GM21367 (cell line): ENCODE results near the gene DTX2.
A peak's percentile ranks its signal among the peaks of the same experiment; 100 is the strongest.
"Not testable (repeated sequence)": the region's sequence is repeated elsewhere in the genome, so short reads cannot be mapped to it uniquely, and the experiment has no call there.

ENCODE experiments used
- ATAC-seq: cut with Tn5 transposase; IDR thresholded peaks from one replicate; pipeline ENCODE4 v1.9.1; 2021; ENCODE audit not compliant: unreplicated experiment

The DTX2 gene

DNA sequence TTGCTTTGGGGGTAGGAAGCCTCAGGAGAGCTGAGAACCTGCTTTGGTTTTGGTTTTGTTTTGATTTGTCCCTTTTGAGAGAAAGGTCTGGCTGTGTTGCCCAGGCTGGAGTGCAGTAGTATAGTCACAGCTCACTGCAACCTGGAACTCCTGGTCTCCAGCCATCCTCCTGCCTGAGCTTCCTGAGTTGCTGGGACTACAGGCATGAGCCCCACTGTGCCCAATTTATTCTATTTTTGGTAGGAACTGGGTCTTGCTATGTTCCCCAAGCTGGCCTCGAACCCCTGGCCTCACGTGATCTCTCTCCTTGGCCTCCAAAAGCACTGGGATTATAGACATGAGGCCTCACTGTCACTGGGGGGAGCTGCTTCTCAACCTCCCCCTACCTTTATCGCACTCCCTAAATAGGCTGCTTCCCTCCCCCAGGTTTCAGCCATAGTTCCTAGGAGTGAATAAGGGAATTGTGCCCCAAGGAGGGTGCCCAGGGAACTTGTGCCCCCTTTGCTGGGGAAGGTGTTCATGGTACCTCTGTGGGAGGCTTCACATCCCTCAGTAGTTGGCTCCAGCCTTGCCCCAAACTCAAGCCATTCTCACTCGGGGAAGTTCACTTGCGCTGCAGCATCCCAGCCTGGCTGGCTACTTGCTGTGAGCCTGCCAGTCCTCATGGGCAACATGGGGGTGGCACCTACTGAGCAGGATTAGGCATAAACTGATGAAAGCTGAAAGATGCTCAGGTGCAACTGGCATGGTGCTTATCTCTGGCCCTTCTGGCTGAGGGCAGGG lies 18.7 kb upstream of the DTX2 start:
- not testable (repeated sequence) for ATAC-seq

DNA sequence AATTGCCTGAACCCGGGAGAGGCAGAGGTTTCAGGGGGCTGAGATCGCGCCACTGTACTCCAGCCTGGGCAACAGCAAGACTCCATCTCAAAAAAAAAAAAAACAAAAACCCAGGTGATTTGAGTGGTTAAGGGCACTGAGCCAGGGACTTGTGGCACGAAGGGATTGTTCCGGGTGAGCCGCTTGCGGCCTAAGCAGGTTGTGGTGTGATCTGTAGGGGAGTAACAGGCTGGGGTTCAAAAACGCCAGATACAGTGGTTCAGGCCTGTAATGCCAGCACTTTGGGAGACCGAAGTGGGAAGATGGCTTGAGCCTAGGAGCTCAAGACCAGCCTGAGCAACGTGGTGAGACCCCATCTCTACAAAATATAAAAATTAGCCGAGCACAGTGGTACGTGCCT lies 17.7 kb upstream of the DTX2 start:
- not testable (repeated sequence) for ATAC-seq

DNA sequence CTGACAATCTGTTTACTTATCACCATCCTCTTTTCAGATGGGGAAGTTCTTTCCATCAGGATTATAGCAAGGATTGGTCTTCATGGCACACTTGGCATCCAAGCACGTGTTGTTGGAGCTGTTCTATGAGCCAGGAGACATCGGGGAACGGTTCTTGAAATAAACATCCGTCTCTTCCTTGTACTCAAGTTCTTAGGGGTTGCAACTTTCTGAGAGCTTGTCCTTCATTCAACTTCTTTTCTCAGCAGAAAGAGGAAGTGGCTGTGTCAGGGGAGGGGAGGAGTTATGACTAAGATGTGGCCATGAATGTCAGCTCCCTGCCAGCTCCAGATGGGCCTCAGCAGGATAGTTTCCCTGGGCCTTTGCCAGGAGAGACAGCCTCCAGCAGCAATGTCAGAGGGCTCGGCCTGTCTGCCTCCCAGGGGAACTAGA lies 15.9 kb upstream of the DTX2 start:
- ATAC-seq, result peak; percentile 85

DNA sequence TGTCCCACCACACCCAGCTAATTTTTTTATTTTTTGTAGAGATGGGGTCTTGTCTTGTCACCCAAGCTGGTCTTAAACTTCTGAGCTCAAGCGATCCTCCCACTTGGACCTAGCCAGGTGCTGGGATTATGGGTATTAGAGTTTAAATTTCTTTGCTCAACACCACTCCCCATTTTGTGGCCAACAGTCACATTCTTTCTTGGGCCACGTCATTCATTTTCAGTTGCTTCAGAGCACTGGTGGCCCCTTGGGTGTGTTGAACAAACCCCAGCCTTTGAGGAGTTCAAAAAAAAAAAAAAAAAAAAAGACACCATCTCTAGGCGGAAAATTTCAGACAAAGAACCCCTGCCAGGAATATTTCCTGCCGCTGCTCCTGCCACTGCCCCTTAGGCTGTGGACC lies 4.5 kb upstream of the DTX2 start:
- not testable (repeated sequence) for ATAC-seq

DNA sequence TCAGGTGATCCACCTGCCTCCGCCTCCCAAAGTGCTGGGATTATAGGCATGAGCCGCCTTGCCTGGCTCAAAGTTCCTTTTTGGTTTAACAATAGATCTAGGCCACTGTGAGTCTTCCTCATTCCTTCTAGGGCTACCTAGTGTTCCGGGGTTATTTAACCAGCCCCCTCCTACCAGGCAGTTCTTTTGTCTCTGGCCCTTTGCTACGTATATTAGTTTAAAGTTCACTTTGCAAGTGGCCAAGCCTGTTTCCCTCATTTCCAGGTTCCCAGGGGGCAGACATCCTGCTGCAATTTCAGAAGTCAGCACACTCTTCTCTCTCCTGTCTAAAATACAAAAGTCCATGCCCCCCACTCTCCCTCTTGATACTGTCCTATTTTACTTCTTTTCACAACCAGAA lies 3.0 kb upstream of the DTX2 start:
- not testable (repeated sequence) for ATAC-seq

DNA sequence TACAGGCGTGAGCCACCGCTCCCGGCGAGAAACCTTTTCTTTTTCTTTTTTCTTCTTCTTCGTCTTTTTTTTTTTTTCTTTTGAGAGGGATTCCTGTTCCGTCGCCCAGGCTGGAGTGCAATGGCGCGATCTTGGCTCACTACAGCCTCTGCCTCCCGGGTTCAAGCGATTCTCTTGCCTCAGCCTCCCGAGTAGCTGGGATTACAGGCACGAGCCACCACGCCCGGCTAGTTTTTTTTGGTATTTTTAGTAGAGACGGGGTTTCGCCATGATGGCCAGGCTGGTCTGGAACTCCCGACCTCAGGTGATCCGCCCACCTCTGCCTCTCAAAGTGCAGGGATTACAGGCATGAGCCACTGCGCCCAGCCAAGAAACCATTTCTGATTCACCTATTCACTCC lies 742 bp upstream of the DTX2 start:
- ATAC-seq, result not testable (repeated sequence)

DNA sequence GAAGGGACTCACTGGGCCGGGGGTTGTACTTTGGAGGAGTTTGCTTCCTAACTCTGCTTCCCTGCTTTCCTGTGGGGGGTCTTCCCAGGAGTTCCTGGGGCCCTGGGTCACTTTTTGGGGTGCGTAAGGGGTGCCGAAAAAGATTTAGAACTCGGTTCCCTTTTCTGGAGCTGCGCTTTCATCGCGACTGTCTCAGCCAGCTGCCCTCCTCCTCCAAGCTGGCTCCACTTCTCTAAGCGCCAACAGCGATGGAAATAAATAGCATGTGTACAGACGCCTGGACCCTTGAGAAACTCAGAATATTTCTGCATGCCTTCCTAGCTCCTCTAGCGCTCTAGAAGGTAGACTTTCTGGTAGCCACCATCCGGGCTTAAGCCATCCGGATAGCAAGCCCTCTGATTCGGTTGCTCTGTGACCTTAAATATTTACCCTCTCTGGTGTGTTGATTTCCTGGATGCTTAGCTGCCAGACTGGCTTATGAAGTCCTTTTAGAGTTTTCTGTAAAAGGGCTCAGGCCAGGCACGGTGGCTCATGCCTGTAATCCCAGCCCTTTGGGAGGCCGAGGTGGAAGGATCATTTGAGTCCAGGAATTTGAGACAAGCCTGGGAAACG lies 868 bp downstream of the DTX2 start:
- not testable (repeated sequence) for ATAC-seq

DNA sequence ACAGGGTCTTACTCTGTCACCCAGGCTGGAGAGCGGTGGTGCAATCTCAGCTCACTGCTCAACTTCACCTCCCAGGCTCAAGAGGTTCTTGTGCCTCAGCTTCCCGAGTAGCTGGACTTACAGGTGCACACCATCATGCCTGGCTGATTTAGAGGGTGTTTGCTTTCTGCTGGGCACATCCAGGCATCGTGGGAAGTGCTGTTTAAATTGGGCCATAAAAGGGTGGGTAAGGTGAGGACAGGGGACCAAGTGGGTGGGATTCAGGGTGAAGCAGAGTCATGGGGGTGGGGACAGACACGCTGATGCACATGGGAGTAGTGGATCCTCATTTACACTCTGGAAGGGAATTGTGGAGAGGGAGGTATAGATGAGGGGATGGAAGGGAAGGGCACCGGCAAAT lies 3.5 kb downstream of the DTX2 start:
- ATAC-seq, result not testable (repeated sequence)

DNA sequence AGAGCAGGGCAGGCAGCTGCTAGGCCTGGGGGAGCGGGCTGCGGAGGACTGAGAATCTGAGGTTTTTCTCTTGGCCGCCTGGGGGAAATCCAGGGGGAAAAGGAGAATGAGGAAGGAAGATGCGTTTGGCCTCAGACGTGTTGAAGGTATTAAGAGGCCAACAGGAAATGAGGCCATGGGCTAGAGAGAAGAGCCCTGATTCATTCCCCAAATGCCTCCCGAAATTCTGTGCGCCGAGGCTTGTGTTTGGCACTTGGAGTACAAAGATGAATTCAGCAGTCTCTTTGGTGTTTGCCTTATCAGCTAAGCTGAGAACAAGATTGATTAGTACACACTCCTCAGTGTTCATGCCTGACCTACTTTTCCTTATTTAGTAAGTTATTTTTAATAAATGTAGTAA lies 4.4 kb downstream of the DTX2 start:
- ATAC-seq, result not testable (repeated sequence)

DNA sequence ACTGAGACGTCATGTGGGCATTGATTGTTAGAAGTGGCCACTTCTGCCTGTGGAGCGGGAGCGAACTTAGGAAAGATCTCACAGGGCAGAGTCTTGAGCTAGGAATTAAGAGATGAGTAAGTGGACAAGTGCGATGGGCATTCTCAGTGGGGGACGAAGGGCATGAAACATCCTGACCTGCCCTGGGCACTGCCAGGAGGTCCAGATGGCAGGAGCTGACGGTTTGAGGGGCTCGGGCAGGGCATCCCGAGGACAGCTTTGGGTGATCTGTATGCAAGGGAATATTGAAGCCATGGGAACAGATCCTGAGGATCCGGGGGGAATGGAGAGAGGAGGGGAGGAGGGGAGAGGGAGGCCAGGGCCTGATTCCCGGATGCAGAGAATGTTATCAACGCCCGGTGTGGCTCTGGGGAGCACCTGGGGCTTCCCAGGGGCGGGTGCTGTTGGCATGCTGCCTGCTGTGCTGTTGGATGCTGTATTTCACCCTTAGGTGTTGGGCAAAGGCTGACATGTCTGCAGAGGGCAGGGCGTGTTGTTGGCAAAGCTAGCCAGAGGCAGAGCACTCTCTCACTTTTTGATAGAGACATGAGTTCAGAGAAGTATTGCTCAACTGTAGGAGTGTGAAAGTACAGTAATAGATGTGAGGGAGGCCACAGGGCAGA lies 6.4 kb downstream of the DTX2 start:
- ATAC-seq, result not testable (repeated sequence)

DNA sequence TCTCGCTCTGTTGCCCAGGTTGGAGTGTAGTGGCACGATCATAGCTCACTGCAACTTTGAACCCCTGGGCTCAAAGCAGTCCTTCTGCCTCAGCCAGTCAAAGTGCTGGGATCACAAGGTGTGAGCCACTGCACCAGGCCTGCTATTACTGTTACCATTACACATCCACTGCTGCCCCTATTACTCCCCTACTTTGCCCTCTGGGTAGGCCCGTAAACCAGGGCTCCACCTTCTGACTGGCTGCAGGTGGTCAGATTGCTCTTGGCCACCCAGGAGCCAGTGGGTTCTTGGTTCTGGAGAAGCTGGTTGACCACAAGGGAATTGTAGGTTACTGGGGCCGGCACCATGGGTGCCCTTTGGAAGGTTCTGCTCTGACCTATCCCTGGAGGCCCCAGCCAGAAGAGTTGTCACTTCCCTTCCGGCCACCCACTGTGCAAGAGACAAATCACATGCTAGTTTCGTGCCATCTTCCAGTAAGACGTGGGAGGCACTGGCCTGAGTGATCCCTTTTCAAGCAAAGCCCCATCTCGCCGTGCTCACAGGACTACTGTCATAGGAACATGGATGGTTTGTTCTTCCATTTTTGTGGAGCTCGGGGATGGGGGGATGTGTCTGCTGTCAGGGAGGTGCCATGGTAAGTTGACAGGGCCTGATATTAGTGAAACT lies 10.2 kb downstream of the DTX2 start:
- ATAC-seq, result not testable (repeated sequence)

DNA sequence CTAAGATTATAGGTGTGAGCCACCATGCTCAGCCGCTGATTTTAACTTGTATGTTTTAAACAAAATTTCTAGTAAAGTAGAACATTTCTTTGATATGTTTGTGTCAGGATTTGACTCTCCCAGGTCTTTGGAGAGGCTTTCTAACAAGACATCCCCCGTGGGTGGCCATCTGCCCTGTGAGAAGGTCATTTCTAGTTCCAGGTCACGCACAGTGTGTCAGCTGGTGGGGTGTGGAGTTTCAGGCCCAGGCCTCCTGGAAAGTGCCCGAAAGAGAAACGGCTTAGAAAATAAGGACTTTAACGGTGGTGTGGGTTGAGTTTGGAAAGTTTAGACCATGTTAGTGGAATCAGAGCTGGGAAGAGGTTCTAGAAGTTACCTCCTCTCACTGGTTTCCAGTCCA lies 11.6 kb downstream of the DTX2 start:
- not testable (repeated sequence) for ATAC-seq

DNA sequence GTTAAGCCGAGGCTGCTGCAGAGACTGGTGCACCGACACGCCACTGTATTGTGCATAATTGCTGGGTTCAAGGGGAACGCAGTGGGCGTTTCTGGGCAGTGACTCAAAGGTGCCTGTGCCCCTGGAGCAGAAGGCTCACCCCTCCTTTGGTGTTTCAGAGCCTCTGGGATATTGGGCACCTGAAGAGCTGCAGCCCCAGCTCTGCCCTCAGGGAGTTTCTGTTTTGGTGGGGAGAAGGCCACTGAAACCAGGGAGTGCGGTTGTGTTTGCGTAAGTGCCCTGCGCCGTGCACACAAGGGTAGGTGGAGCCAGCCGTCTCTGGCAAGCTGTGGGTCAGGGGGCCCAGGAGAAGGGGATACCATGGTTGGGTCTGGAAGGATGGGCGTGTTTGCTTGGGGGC lies 14.8 kb downstream of the DTX2 start:
- not testable (repeated sequence) for ATAC-seq

DNA sequence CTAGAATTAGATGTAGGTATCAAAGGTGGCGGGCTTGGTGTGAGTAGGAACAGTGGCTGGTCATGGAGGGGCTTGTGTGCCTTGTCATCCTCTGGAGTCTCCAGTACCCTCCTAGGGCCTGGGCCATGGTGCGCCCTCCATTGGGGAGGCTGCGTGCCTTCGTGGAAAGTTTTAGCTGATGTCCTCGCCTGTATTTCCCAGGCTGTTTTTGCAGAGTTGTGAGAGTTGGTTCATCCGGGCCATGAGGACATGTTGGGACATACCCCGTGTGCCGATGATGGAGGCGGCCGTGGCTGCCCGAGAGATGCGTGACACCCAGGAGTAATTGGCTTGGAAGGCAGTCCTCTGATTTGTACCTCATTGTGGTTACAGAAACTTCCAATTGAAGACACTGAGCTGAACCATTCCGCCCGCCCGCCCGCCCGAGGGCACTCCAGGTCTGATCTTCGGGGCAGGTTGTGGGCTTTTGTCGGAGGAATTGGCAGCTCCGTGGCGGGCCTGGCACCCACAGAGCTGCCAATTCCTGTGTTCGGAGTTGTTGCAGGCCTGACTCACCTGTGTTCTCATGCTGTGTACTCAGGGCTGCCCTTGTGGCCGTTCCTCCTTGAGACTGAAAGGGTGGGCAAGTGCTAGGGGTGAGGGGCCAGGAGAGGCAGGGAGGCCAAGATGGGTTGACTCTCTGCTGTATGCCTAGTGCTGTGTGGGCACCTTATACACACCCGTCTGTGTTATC lies 15.4 kb downstream of the DTX2 start:
- not testable (repeated sequence) for ATAC-seq

DNA sequence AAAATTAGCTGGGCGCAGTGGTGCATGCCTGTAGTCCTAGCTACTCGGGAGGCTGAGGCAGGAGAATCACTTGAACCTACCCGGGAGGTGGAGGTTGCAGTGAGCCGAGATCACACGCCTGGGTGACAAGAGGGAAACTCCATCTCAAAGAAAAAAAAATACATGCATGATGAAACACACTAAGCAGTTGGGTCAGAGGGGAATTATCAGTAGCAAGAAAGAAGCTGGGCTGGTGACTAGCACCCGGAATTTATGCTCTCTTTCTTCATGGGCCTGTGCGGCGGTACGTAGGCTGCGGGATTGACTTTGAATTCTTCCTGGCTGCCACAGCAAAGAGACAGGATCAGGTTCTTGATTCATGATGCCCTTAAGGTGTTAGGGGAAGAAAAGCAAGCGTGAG lies 18.1 kb downstream of the DTX2 start:
- not testable (repeated sequence) for ATAC-seq

DNA sequence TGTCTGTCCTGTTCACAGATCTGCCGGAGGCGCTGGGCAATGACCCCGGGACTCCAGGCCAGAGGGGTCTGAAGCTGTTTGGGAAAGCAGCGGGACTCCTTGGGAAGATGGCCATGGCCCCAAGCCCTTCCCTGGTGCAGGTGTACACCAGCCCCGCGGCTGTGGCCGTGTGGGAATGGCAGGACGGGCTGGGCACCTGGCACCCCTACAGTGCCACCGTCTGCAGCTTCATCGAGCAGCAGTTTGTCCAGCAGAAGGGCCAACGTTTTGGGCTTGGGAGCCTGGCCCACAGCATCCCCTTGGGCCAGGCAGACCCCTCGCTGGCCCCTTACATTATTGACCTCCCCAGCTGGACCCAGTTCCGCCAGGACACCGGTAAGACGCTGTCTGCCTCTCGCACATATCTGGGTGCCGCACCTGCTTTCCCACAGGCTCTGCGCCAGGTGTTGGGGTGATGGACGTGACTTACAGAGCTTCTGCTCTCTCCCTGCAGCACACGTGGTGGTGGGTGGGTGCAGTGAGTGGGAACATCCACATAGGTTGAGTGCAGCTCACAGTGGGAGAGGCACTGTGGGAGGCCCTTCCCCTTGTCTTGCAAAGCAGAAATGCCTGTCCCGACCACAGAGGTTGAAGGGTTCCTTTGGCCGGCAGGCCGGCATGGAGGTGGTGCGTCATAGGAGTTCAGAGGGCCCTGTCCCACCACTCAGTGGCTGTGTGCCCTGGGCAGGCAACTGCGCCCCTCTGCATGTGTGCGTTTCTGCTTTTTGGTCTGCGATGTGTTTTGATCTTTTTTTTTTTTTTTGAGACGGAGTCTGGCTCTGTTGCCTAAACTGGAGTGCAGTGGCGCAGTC lies 19.1 kb downstream of the DTX2 start:
- not testable (repeated sequence) for ATAC-seq

DNA sequence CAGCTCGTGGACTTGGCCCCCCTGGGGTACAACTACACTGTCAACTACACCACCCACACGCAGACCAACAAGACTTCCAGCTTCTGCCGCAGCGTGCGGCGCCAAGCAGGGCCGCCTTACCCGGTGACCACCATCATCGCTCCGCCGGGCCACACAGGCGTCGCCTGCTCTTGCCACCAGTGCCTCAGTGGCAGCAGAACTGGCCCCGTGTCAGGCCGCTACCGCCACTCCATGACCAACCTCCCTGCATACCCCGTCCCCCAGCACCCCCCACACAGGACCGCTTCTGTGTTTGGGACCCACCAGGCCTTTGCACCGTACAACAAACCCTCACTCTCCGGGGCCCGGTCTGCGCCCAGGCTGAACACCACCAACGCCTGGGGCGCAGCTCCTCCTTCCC lies 21.2 kb downstream of the DTX2 start:
- not testable (repeated sequence) for ATAC-seq

DNA sequence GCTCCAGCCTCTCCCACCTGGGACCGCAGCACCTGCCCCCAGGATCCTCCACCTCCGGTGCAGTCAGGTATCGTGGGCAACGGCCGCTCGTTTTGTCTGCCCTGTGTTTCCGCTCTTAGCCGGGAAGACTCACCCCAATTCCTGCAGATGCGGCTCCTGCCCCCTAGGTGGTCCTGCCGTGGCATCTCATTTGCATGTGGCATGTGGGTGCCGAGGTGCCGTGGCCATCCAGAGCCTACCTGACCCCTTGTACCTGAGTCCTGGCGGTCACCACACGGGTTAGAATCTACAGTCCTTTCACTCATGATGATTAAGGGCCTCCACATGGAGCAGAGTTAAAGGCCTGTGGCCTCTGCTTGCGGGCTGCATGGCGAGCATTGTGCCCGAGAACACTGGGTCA lies 21.6 kb downstream of the DTX2 start:
- not testable (repeated sequence) for ATAC-seq

DNA sequence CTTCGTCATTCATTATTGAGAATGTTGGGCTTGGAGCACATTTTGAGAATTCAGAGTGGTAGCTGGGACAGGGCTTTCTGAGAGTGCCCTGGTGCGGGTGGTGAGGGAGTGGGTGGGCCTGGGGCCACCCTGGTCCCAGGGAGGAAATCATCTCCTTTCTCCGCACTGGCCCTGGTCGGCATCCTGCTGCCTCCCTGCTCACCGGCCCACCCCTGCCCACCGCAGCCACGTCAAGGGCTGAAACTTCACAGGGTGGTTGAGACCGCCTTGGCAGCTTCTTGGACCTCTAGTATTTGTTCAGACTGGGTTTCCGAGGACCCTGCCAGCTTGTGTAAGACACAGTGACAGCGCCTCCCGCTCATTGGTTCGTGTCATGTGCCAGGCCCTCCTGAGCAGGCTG lies 22.9 kb downstream of the DTX2 start:
- ATAC-seq, result not testable (repeated sequence)
